ENCODE results near the gene HVCN1.

GRCh38 chr12:110615171-110615570 is 73.7 kb downstream of the HVCN1 start:
- TF ChIP-seq FOXP2 (optimal IDR thresholded peaks at IDR 0.05; ENCODE audit: control extremely low read depth, extremely low read length, insufficient read depth) = no peak
- TF ChIP-seq EZH2 (IDR thresholded peaks at IDR 0.05) = no peak
- no peak for TF ChIP-seq POLR2AphosphoS5 (IDR thresholded peaks at IDR 0.05; ENCODE audit: borderline replicate concordance, low read depth, low read length)
